Transverse colon (tissue), 4 donors: ENCODE results near the gene PNPLA2. TPM values are rescaled to one million over a fixed set of nuclear protein-coding genes. Genes with fewer than 3 reads are reported as not detected.

Experiments
- DNase-seq: peaks from one replicate; pipeline ENCODE4 v3.0.0-alpha.2; 2019
- H3K27ac ChIP-seq, 4 donors: fragments of 200-600 bp; sonication (generic); 2 replicates each; pipeline ENCODE4 v1.5.1; 2016 to 2018; ENCODE audit warnings: inconsistent platforms in 4 of 4
- H3K27me3 ChIP-seq: fragments of 200-600 bp; sonication (generic); 2 replicates; pipeline ENCODE4 v1.5.1; 2017; ENCODE audit warnings: inconsistent platforms
- H3K36me3 ChIP-seq, 4 donors: fragments of 200-600 bp; sonication (generic); 2 replicates each; pipeline ENCODE4 v1.5.1; 2017 to 2019; ENCODE audit warnings: inconsistent platforms in 4 of 4
- H3K4me1 ChIP-seq, 4 donors: fragments of 200-600 bp; sonication (generic); 2 replicates each; pipeline ENCODE4 v1.5.1; 2017 to 2020; ENCODE audit warnings: inconsistent platforms in 4 of 4
- H3K4me3 ChIP-seq, 4 donors: fragments of 200-600 bp; sonication (generic); 1 replicate in 1 of 4; 2 replicates in 3 of 4; pipeline versions ENCODE4 v1.5.1 to v1.6.1; 2017 to 2019; ENCODE audit warnings: inconsistent platforms in 4 of 4
- H3K9me3 ChIP-seq, 2 donors: fragments of 200-600 bp; sonication (generic); 2 replicates each; pipeline ENCODE4 v1.5.1; 2017 to 2019; ENCODE audit warnings: inconsistent platforms in 2 of 2
- EP300 ChIP-seq: sonication (generic); formaldehyde crosslinking; IDR thresholded peaks from one replicate; pipeline ENCODE4 v1.6.1; 2017; ENCODE audit warnings: antibody characterized with exemption, low read depth
- POLR2A ChIP-seq: fragments of 450-650 bp; IDR thresholded peaks from one replicate; pipeline ENCODE4 v1.6.1; 2016; ENCODE audit warnings: antibody characterized with exemption, mild to moderate bottlenecking, moderate library complexity
- POLR2AphosphoS5 ChIP-seq, 3 donors: sonication (generic); formaldehyde crosslinking; IDR thresholded peaks; one replicate each; pipeline ENCODE4 v1.6.1; 2016; ENCODE audit warnings: antibody characterized with exemption in 3 of 3
- WGBS, 2 donors: methylation state at CpG; one replicate each; pipeline ENCODE4 v1.1.5; 2018; ENCODE audit warnings: low coverage in 1 of 2; 5-methylcytosine and 5-hydroxymethylcytosine counted together
- in situ Hi-C, 4 donors: fragments of 200-750 bp; cut with MboI; loops; one replicate each; pipeline versions ENCODE4 v1.15.0 to v1.15.1; 2017; ENCODE audit warnings: low sequenced_read_pairs in 3 of 4, low pct_ligation_motif_present in 1 of 4, low pct_unique_long_range_greater_than_20kb in 1 of 4
- intact Hi-C: fragments of 100-400 bp; cut with DNase I; formaldehyde crosslinking; loops from one replicate; pipeline ENCODE4 v1.15.1; 2023; ENCODE audit warnings: low total_unique reads
- total RNA-seq, 4 donors: library from RNA; depleted of rRNA; stranded (reverse); fragments of >200 nt; gene quantifications; one replicate each; pipeline ENCODE4 v1.1.0, GENCODE V29; 2016
- TF ChIP-seq, protein P1 (sequence below), 5 experiments: fragments of 200-600 bp in 3 of 5; fragments of 450-650 bp in 2 of 5; sonication (generic) in 3 of 5; IDR thresholded peaks; 1 replicate in 2 of 5; 2 replicates in 3 of 5; pipeline ENCODE4 v1.5.1; 2016 to 2017; ENCODE audit warnings: antibody characterized with exemption in 5 of 5, inconsistent platforms in 3 of 5, mild to moderate bottlenecking in 2 of 5, moderate library complexity in 1 of 5

The PNPLA2 gene
- total RNA-seq, 4 donors from 2014 or later: 61.7 to 821 (median 134) TPM

DNA sequence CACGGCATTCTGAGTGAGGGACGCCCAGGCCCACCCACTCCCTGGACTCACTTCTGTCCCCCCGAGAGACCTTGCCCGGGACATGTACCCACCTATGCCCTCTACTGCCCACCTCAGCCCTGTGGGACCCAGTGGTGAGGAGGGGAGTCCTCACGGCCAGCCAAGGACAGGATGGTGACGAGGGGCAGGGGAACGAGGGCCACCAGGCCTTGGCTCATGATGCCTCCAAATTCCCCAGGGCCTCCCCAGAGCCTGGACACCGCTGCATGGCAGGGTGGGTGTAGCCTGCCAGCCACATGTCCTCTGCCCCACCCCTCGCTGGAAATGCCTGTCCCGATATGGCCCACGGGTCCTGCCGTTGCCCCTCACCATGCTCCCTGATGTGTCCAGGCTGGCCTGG, 50.1 kb downstream of the PNPLA2 start:
- Histone ChIP-seq H3K36me3 (no peaks in the 10 kb centered on the region), H3K27ac (no peak overlapping the region), H3K4me1 (no peaks in the 10 kb centered on the region), H3K9me3 (no peaks in the 10 kb centered on the region), H3K4me3 (no peak overlapping the region), H3K27me3 (peaks cover 7% of the 10 kb centered on the region)
- in situ Hi-C loops (loop anchor here in 2 of 4 donors (25.0 kb wide), 1 partner anchor 168 kb away; the partner anchor contains the start of gene MUC6 (in 2 of the 2)), intact Hi-C loops (no loop called here)
- TF ChIP-seq POLR2A (no peak), POLR2AphosphoS5 (IDR thresholded peaks at IDR 0.05) (no peak), EP300 (no peak)
- TF ChIP-seq, protein P1, sequence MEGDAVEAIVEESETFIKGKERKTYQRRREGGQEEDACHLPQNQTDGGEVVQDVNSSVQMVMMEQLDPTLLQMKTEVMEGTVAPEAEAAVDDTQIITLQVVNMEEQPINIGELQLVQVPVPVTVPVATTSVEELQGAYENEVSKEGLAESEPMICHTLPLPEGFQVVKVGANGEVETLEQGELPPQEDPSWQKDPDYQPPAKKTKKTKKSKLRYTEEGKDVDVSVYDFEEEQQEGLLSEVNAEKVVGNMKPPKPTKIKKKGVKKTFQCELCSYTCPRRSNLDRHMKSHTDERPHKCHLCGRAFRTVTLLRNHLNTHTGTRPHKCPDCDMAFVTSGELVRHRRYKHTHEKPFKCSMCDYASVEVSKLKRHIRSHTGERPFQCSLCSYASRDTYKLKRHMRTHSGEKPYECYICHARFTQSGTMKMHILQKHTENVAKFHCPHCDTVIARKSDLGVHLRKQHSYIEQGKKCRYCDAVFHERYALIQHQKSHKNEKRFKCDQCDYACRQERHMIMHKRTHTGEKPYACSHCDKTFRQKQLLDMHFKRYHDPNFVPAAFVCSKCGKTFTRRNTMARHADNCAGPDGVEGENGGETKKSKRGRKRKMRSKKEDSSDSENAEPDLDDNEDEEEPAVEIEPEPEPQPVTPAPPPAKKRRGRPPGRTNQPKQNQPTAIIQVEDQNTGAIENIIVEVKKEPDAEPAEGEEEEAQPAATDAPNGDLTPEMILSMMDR (IDR thresholded peaks at IDR 0.05): no peak
- DNase-seq: no peak
- 87% methylated on average over 12 of the region's 12 CpGs; no CpG with 5 or more reads in 1 of the 2 donors for WGBS, 2 donors

DNA sequence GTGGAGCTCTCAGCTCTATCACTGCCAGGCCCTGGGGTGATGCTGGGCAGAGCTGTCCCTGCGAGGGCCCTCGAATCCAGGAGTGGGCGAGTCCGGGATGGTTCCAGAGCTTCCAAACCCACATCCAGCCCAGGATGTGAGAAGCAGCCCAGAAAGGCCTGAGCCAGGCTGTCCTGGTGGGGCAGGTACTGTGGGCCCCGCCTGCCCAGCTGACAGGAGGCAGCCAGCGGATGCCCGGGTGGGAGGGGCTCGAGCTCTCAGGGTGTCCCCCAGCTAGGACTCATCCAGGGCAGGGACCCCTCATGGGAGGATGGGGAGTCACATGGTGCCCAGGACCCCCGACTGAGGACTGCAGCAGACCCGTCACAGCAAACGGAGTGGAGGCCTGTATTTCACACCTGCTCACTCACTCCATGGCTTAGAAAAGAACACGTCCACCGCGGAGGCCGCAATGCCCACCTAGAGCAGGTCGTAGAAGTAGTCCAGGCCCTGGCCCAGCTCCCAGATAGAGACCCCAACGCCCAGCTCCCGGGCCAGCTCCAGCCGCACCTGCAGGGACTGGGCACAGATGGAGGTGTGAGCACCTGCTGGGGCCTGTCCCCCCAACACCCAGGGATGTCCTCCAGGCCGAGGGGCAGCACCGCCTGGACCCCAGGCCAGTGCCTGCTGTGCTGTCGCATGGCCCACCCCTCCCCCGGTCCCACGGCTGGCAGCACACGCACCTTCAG, 50.8 kb downstream of the PNPLA2 start:
- TF ChIP-seq EP300: no peak
- TF ChIP-seq, protein P1 (IDR thresholded peaks at IDR 0.05): no peak
- no peak for TF ChIP-seq POLR2A
- no peak for TF ChIP-seq POLR2AphosphoS5 (IDR thresholded peaks at IDR 0.05)
- Histone ChIP-seq H3K4me3 (no peak overlapping the region), H3K27me3 (peaks cover 1% of the 10 kb centered on the region), H3K9me3 (no peaks in the 10 kb centered on the region), H3K27ac (no peak overlapping the region), H3K36me3 (no peaks in the 10 kb centered on the region), H3K4me1 (no peaks in the 10 kb centered on the region)
- intact Hi-C loops (no loop called here), in situ Hi-C loops (loop anchor here in 2 of 4 donors (25.0 kb wide), 1 partner anchor 168 kb away; the partner anchor contains the start of gene MUC6 (in 2 of the 2))
- no peak for DNase-seq
- WGBS, 2 donors: 83% methylated on average over 12 of the region's 25 CpGs; no CpG with 5 or more reads in 1 of the 2 donors

DNA sequence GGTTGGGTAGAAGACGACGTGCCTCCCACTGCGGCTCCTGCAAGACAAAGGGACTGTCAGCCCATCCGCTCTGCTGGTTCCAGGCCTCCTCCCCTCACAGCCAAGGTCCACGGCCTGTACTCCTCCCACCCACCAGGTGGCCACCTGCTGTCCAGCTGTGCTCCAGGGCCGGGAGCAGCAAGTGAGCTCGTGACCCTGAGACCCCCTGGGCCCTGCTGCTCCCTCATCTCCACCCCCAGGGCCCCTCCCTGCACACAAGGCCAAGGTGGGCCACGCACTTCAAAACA, 51.4 kb downstream of the PNPLA2 start:
- DNase-seq: no peak
- Histone ChIP-seq H3K36me3 (no peaks in the 10 kb centered on the region), H3K4me1 (no peaks in the 10 kb centered on the region), H3K9me3 (no peaks in the 10 kb centered on the region), H3K27ac (no peak overlapping the region), H3K4me3 (no peak overlapping the region), H3K27me3 (no peaks in the 10 kb centered on the region)
- intact Hi-C loops: no loop called here
- no peak for TF ChIP-seq EP300
- TF ChIP-seq, protein P1 (IDR thresholded peaks at IDR 0.05): no peak
- TF ChIP-seq POLR2AphosphoS5 (IDR thresholded peaks at IDR 0.05): no peak
- TF ChIP-seq POLR2A: no peak
- WGBS, 2 donors: 80% methylated on average over 5 of the region's 8 CpGs; no CpG with 5 or more reads in 1 of the 2 donors
- in situ Hi-C loops: loop anchor here in 2 of 4 donors (25.0 kb wide), 1 partner anchor 167 kb away; the partner anchor contains the start of gene MUC6 (in 2 of the 2)

DNA sequence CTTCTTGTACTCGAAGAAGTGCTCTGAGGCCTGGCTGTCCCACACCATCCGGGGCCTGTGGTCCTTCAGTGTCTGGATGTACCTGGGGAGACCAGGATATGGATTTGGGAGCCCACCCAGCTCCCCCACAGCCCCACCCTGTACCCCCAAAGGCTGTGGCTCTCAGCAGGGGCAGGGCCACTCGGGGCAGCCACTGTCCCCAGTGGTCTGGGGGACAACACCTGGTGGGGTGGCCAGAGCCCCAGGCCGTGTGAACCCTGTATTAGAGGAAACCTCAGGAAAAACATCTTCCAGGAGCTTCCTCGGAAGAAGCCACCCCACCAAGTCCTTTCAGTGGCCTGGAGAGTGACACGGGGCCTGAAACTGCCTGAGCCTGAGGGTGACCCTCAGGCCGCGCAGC, 51.7 kb downstream of the PNPLA2 start:
- Histone ChIP-seq H3K27ac (no peak overlapping the region), H3K9me3 (no peaks in the 10 kb centered on the region), H3K27me3 (no peaks in the 10 kb centered on the region), H3K4me3 (no peak overlapping the region), H3K4me1 (no peaks in the 10 kb centered on the region), H3K36me3 (no peaks in the 10 kb centered on the region)
- in situ Hi-C loops: loop anchor here in 2 of 4 donors (25.0 kb wide), 1 partner anchor 167 kb away; the partner anchor contains the start of gene MUC6 (in 2 of the 2)
- intact Hi-C loops: no loop called here
- WGBS, 2 donors: 80 to 87% methylated on average over 2 to 8 of the region's 8 CpGs
- no peak for DNase-seq
- TF ChIP-seq, protein P1 (IDR thresholded peaks at IDR 0.05): no peak
- TF ChIP-seq POLR2AphosphoS5 (IDR thresholded peaks at IDR 0.05): no peak
- no peak for TF ChIP-seq EP300
- TF ChIP-seq POLR2A: no peak
